Occipital lobe (tissue), 2 donors: Measurements from ENCODE around the gene USP49. TPM values are rescaled to one million over a fixed set of nuclear protein-coding genes. Genes with fewer than 3 reads are reported as not detected.

ENCODE experiments used
- small RNA-seq: library from RNA; depleted of rRNA; stranded (forward); fragments of <200 nt; gene quantifications from one replicate; pipeline ENCODE3, GENCODE V24; 2014
- total RNA-seq: library from RNA; depleted of rRNA; stranded (reverse); fragments of >200 nt; gene quantifications from one replicate; pipeline ENCODE4 v1.2.3, GENCODE V29; 2014

Gene USP49
- total RNA-seq, 1 donor from 2014 or later = 12.5 TPM

Small RNA genes within 50 kb of the gene (small RNA-seq; reads per million reads assigned to genes)
- gene AL365205.2 = not detected
- not detected for gene AL365205.3
- not detected for gene RF00019
- gene RF00393 = not detected

Other genes with a start within 250 kb of the USP49 start
- gene TFEB, start 159.8 kb downstream of the USP49 start, total RNA-seq = 3.4 TPM
- not detected for gene PGC, start 148.0 kb downstream of the USP49 start, total RNA-seq
- gene FRS3, start 115.5 kb downstream of the USP49 start, total RNA-seq = 6.7 TPM
- 0.62 TPM for gene PRICKLE4, start 114.6 kb downstream of the USP49 start, total RNA-seq
- gene TOMM6, start 107.7 kb downstream of the USP49 start, total RNA-seq = 34.2 TPM
- gene MED20, start 25.8 kb upstream of the USP49 start, total RNA-seq = 15.9 TPM
- 14.0 TPM for gene BYSL, start 26.1 kb upstream of the USP49 start, total RNA-seq
- 19.2 TPM for gene CCND3, start 46.4 kb upstream of the USP49 start, total RNA-seq
- gene TAF8, start 155.1 kb upstream of the USP49 start, total RNA-seq = 4.8 TPM
- gene C6orf132, start 247.2 kb upstream of the USP49 start, total RNA-seq = not detected